RWPE2 (cell line): ENCODE measurements around the gene RNU6-1.

Source experiments
- ATAC-seq: fragments of 200-7000 bp; cut with Tn5 transposase; 3 replicates; pipeline ENCODE4 v1.9.1; 2021; ENCODE audit warnings: low read depth
- DNase-seq: peaks from one replicate; pipeline ENCODE4 v3.0.0-alpha.2; 2020; ENCODE audit warnings: low spot score
- H3K27ac ChIP-seq: fragments of 450-650 bp; 2 replicates; pipeline ENCODE4 v1.5.1; 2017; ENCODE audit warnings: mild to moderate bottlenecking; ENCODE audit not compliant: poor library complexity, severe bottlenecking
- H3K27me3 ChIP-seq: fragments of 250-450 bp; sonication (Bioruptor Pico); 2 replicates; pipeline ENCODE4 v1.5.1; 2021; ENCODE audit warnings: mild to moderate bottlenecking, moderate library complexity; ENCODE audit not compliant: insufficient read depth, poor library complexity, severe bottlenecking
- H3K36me3 ChIP-seq: fragments of 250-450 bp; sonication (Bioruptor Pico); 2 replicates; pipeline ENCODE4 v1.5.1; 2020; ENCODE audit warnings: low read depth, mild to moderate bottlenecking, moderate library complexity
- H3K4me1 ChIP-seq: fragments of 250-450 bp; sonication (Bioruptor Pico); 2 replicates; pipeline ENCODE4 v1.5.1; 2021; ENCODE audit warnings: mild to moderate bottlenecking, moderate library complexity; ENCODE audit not compliant: insufficient read depth, poor library complexity, severe bottlenecking
- H3K4me3 ChIP-seq: fragments of 250-450 bp; sonication (Bioruptor Pico); 2 replicates; pipeline ENCODE4 v1.5.1; 2021; ENCODE audit warnings: mild to moderate bottlenecking, moderate library complexity; ENCODE audit not compliant: severe bottlenecking
- H3K9me3 ChIP-seq: fragments of 250-450 bp; sonication (Bioruptor Pico); 2 replicates; pipeline ENCODE4 v1.5.1; 2021; ENCODE audit warnings: mild to moderate bottlenecking, moderate library complexity; ENCODE audit not compliant: severe bottlenecking
- TF ChIP-seq, protein P1 (sequence below): fragments of 450-650 bp; IDR thresholded peaks from one replicate; pipeline ENCODE4 v1.5.1; 2017; ENCODE audit warnings: mild to moderate bottlenecking, moderate library complexity; ENCODE audit not compliant: poor library complexity, severe bottlenecking

RNU6-1 gene

DNA sequence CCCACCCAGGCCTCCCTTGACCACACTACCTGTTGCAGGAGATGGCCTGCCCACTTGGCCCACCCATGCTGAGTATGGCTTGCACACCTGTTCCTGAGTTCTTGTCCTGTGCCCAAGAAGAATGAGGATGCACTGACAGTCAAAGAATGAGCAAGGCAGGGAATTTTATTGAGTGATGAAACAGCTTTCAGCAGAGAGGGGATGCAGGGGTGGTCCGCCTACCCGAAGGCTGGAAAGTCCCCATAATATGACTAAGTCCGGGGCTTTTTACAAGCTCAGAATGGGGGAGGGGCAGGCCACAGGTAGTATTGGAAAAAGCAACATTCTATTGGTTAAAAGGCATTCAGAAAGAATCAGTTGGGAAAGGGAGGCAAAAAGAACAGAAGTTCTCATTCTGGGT is 29.9 kb upstream of the RNU6-1 start:
- peaks cover 8% of the 10 kb centered on the region for H3K9me3 ChIP-seq
- H3K36me3 ChIP-seq: no peaks in the 10 kb centered on the region
- H3K4me3 ChIP-seq: no peak overlapping the region
- DNase-seq (no peak), ATAC-seq (no peak)
- no peaks in the 10 kb centered on the region for H3K4me1 ChIP-seq
- no peak overlapping the region for H3K27ac ChIP-seq
- H3K27me3 ChIP-seq: no peaks in the 10 kb centered on the region
- TF ChIP-seq, protein P1, sequence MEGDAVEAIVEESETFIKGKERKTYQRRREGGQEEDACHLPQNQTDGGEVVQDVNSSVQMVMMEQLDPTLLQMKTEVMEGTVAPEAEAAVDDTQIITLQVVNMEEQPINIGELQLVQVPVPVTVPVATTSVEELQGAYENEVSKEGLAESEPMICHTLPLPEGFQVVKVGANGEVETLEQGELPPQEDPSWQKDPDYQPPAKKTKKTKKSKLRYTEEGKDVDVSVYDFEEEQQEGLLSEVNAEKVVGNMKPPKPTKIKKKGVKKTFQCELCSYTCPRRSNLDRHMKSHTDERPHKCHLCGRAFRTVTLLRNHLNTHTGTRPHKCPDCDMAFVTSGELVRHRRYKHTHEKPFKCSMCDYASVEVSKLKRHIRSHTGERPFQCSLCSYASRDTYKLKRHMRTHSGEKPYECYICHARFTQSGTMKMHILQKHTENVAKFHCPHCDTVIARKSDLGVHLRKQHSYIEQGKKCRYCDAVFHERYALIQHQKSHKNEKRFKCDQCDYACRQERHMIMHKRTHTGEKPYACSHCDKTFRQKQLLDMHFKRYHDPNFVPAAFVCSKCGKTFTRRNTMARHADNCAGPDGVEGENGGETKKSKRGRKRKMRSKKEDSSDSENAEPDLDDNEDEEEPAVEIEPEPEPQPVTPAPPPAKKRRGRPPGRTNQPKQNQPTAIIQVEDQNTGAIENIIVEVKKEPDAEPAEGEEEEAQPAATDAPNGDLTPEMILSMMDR: no peak

DNA sequence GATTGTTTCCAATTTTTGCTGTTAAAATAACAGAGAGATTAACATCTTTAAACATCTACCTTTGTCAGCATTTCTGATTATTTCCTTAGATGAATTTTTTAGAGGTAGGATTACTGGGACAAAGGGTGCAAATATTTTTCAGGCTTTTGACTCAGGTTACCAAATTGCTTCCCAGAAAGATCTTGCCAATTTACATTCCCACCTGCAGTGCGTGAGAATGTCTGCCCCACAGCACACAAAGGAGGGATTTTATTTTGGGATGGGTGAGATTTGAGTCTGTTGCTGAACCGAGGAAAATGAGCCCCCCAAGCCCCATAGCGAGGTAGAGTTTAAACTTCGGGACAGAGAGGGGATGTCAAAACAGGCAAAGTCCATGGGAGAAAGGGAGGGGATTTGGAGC is 25.9 kb upstream of the RNU6-1 start:
- no peaks in the 10 kb centered on the region for H3K27me3 ChIP-seq
- H3K27ac ChIP-seq: no peak overlapping the region
- TF ChIP-seq, protein P1: no peak
- H3K9me3 ChIP-seq: no peaks in the 10 kb centered on the region
- H3K4me1 ChIP-seq: no peaks in the 10 kb centered on the region
- H3K36me3 ChIP-seq: no peaks in the 10 kb centered on the region
- DNase-seq (no peak), ATAC-seq (no peak)
- H3K4me3 ChIP-seq: no peak overlapping the region

DNA sequence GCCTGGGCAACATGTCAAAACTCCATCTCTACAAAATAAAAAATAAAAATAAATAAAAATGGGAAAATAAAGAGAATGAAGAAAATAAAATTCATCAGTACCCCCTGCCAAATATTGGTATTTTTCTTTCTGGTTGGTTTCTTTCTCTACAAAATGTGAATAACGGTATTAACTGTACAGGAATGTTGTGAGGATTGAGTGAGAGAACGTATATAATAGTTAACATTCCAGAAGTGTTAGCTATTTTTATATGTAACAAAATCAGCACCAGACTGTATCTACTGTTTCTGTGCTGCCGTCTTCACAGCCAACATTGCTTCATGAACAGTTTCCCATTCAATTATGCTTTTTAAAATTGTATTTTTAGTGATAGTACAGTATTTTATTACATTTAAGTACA is 25.5 kb upstream of the RNU6-1 start:
- Histone ChIP-seq H3K4me3 (no peak overlapping the region), H3K9me3 (no peaks in the 10 kb centered on the region), H3K36me3 (no peaks in the 10 kb centered on the region), H3K27ac (no peak overlapping the region), H3K4me1 (no peaks in the 10 kb centered on the region), H3K27me3 (no peaks in the 10 kb centered on the region)
- DNase-seq (no peak), ATAC-seq (no peak)
- TF ChIP-seq, protein P1: no peak

DNA sequence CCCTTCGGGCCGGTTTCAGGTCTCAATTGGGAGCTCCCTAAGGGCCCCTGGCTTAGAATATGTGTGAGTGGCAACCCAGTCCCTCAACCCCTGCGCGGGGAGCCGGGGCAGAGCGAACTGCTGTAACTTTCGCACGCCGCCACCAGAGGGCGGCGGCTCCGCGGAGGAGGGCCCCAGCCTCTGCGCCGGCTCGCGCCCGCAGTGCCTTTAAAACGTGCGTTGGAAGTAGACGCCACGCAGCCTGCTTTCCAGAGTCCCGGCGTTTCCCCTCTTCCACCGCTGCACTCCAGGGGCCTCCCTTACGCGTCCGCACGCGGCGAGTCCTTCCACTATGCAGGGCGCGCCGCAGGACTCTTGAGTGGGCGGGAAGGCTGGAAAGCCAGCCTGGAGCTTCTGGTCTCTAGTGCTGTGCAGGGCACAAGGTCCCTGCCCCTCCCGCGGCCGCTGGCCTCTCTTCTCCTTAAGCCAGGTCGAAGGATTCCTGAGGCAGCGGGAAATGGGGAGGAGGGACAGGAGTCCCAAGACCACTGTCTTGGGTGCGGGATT is 23.7 kb upstream of the RNU6-1 start:
- TF ChIP-seq, protein P1: peak; percentile 100
- ATAC-seq (peak; percentile 92), DNase-seq (peak; percentile 80)
- Histone ChIP-seq H3K36me3 (no peaks in the 10 kb centered on the region), H3K9me3 (no peaks in the 10 kb centered on the region), H3K27ac (no peak overlapping the region), H3K4me3 (peak overlapping the region; percentile 22), H3K27me3 (no peaks in the 10 kb centered on the region), H3K4me1 (no peaks in the 10 kb centered on the region)

DNA sequence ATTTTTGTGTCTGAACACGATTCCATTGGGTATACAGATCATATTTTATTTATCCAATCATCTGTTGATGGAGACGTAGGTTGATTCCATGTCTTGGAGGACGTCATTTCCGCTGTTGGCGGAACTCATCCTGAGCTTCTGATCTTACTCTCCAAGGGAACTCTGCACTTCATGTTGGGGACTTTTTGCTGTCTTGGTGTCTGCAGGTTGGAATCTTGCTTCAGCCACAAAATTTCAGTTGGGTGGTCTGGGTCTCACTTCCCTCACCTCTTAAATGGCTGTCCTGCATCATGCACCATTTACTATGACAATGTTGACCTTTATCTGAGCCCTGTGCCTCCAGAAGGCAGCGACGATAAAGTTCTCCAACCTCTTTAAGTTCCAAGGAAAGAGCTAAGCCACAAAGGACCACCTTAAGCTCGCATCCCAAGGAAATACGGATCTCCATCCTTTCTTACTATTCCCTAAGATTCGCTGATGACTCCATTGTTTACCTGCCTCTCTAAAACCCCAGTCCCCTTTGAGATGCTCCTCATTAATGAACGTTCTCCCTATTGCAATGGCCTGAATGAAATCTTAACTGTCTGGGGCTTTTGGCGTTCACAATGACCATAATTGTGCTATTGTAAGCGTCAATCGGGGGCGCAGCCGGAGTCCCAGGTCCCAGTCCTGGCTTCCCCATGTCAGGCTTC is 23.1 kb upstream of the RNU6-1 start:
- TF ChIP-seq, protein P1: no peak
- Histone ChIP-seq H3K27ac (no peak overlapping the region), H3K4me3 (peak overlapping the region; percentile 22), H3K4me1 (no peaks in the 10 kb centered on the region), H3K27me3 (no peaks in the 10 kb centered on the region), H3K9me3 (no peaks in the 10 kb centered on the region), H3K36me3 (no peaks in the 10 kb centered on the region)
- no peak for DNase-seq
- ATAC-seq: no peak; the same call in 1 of the 3 replicates
